Naive thymus-derived CD8-positive, alpha-beta T cell (primary cell): ENCODE data around the gene CSK. TPM values are rescaled to one million over a fixed set of nuclear protein-coding genes. Genes with fewer than 3 reads are reported as not detected.

Source experiments
- ATAC-seq, 2 donors: fragments of 150-1000 bp; cut with Tn5 transposase in 1 of 2; sonication (Bioruptor Pico), chemical (Tn5 transposase) in 1 of 2; 1 replicate in 1 of 2; 2 replicates in 1 of 2; pipeline ENCODE4 v1.10.0; 2021; ENCODE audit warnings: mild to moderate bottlenecking in 2 of 2, moderate library complexity in 2 of 2
- POLR2A ChIA-PET: fragments of 350-600 bp; sonication (Branson Sonifier 250); formaldehyde crosslinking; loops from one replicate; lab custom pipeline; 2021; ENCODE audit warnings: antibody characterized with exemption; lab: Charles Lee
- DNase-seq, 10 donors: peaks; one replicate each; pipeline versions ENCODE4 v3.0.0 to v3.0.0-alpha.2; 2020 to 2022
- H3K27ac Mint-ChIP-seq, 10 donors: one replicate each; pipeline ENCODE4 v1.8.0; 2020 to 2022; ENCODE audit warnings: mild to moderate bottlenecking in 10 of 10, mixed read lengths in 10 of 10, moderate library complexity in 4 of 10, inconsistent platforms in 1 of 10
- H3K27me3 Mint-ChIP-seq, 5 donors: one replicate each; pipeline ENCODE4 v1.8.0; 2021 to 2022; ENCODE audit warnings: mixed read lengths in 5 of 5
- H3K36me3 Mint-ChIP-seq, 3 donors: one replicate each; pipeline ENCODE4 v1.8.0; 2020 to 2022; ENCODE audit warnings: mixed read lengths in 3 of 3, mild to moderate bottlenecking in 2 of 3, inconsistent platforms in 1 of 3
- H3K4me1 Mint-ChIP-seq, 4 donors: one replicate each; pipeline ENCODE4 v1.8.0; 2021 to 2022; ENCODE audit warnings: mixed read lengths in 4 of 4
- H3K4me3 Mint-ChIP-seq, 10 donors: one replicate each; pipeline ENCODE4 v1.8.0; 2020 to 2022; ENCODE audit warnings: mild to moderate bottlenecking in 10 of 10, mixed read lengths in 10 of 10, moderate library complexity in 6 of 10, inconsistent platforms in 1 of 10
- H3K9me3 Mint-ChIP-seq, 9 donors: one replicate each; pipeline ENCODE4 v1.8.0; 2020 to 2022; ENCODE audit warnings: mixed read lengths in 9 of 9, mild to moderate bottlenecking in 3 of 9, inconsistent platforms in 1 of 9, moderate library complexity in 1 of 9
- polyA plus RNA-seq, 3 donors: library from polyadenylated mRNA; unstranded; fragments of 300-500 nt; fragmentation: Illumina TruSeq; gene quantifications; one replicate each; pipeline ENCODE4 v1.2.3, GENCODE V29; 2021
- total RNA-seq, 8 experiments: library from RNA in 2 of 8; stranded (reverse) in 2 of 8; gene quantifications; one replicate each; pipeline ENCODE4 v1.2.3 and lab custom pipeline; 2021 to 2026

CSK gene
- total and polyA plus RNA-seq, 5 experiments from 2014 or later = 70.8 to 220 (median 124) TPM

GRCh38 chr15:74833376-74834107, 51.7 kb downstream of the CSK start:
- POLR2A ChIA-PET = no interaction called here
- H3K36me3 Mint-ChIP-seq = peaks cover 0 to 12% (median 0%) of the 10 kb centered on the region in 3 donors
- peaks cover 1 to 10% (median 6%) of the 10 kb centered on the region in 5 donors for H3K27me3 Mint-ChIP-seq
- no peak overlapping the region for H3K4me3 Mint-ChIP-seq
- peaks cover 0 to 7% (median 4%) of the 10 kb centered on the region in 4 donors for H3K4me1 Mint-ChIP-seq
- H3K27ac Mint-ChIP-seq = peak overlapping the region in 1 of 10 donors; percentile 48
- no peaks in the 10 kb centered on the region for H3K9me3 Mint-ChIP-seq
- ATAC-seq (no peak), DNase-seq (no peak)

DNA sequence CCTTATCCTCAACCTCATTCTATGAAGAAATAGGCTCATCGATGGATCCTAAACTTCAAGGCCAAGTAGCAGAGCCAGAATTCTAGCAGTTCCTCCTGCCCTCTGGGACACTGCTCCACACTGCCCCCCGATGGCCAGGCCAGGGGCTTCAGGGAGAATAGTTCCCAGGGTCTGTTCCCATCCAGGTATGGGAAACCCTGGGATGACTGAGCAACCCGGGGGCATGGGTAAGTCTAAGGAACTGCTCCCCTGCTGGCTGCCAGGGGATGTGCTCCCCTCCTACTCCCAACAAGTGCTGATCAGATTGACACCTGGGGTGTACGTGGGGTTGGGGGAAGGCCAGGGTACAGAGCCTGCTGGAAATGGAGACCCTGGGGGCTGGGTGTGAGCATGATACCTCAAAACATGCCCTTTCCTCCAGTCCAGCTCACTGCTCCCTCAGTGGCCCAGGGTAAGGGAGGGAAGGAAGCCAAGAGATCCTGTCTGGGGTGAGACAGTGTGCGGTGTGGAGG, 53.5 kb downstream of the CSK start:
- peaks cover 0 to 12% (median 5%) of the 10 kb centered on the region in 4 donors for H3K4me1 Mint-ChIP-seq
- H3K27ac Mint-ChIP-seq = no peak overlapping the region
- H3K36me3 Mint-ChIP-seq = peaks cover 0 to 19% (median 0%) of the 10 kb centered on the region in 3 donors
- no peaks in the 10 kb centered on the region for H3K9me3 Mint-ChIP-seq
- peaks cover 0 to 3% (median 2%) of the 10 kb centered on the region in 5 donors for H3K27me3 Mint-ChIP-seq
- DNase-seq (peak in 6 of 10 donors; percentile 19 to 41 (median 31)), ATAC-seq (peak; percentile 39 to 56)
- no peak overlapping the region for H3K4me3 Mint-ChIP-seq
- POLR2A ChIA-PET = interaction anchor here (0.7 to 1.1 kb wide), 4 partner anchors 58 to 176 kb away, joined by 3 to 4 read pairs (median 3); no protein-coding TSS in a partner anchor

GRCh38 chr15:74836846-74837245, 55.0 kb downstream of the CSK start:
- Mint-ChIP-seq H3K4me3 (no peak overlapping the region), H3K27me3 (no peaks in the 10 kb centered on the region), H3K9me3 (no peaks in the 10 kb centered on the region), H3K36me3 (peaks cover 0 to 24% (median 0%) of the 10 kb centered on the region in 3 donors), H3K4me1 (peaks cover 13 to 26% (median 16%) of the 10 kb centered on the region in 4 donors), H3K27ac (no peak overlapping the region)
- ATAC-seq (no peak), DNase-seq (no peak)
- POLR2A ChIA-PET = interaction anchor here (0.6 to 1.2 kb wide), 3 partner anchors 11 to 55 kb away, joined by 3 to 4 read pairs (median 4); partner anchors contain the start of gene CSK

- ATAC-seq = no peak
- Mint-ChIP-seq H3K27ac (peak overlapping the region in 3 of 10 donors; percentile 8 to 48 (median 31)), H3K9me3 (no peaks in the 10 kb centered on the region), H3K27me3 (no peaks in the 10 kb centered on the region), H3K36me3 (peaks cover 0 to 24% (median 0%) of the 10 kb centered on the region in 3 donors), H3K4me3 (peak overlapping the region in 1 of 10 donors; percentile 45), H3K4me1 (peaks cover 17 to 33% (median 22%) of the 10 kb centered on the region in 4 donors)
- POLR2A ChIA-PET = interaction anchor here (0.6 kb wide), 1 partner anchor 76 kb away, joined by 4 read pairs; no protein-coding TSS in a partner anchor
- DNase-seq = no peak
These were observed 55.7 kb downstream of the CSK start for GRCh38 chr15:74837482-74838136.

DNA sequence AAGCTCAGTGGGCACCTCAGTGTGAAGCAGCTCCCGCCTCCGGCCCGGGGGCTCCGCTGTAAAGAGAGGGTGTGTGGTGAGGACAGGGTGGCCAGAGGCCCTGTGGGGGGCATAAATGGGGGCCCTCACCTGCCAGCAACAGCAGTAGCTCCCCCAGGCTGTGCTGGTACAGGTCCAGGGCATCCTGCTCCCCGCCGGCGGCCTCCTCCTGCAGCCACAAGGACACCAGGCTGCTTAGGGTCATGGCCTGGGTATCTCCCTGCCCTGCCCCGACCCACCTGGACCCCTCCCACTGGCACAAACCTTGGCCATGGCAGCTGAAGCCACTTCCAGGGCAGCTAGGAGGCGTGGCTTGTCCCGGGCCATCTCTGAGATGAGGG, 56.2 kb downstream of the CSK start:
- Mint-ChIP-seq H3K4me3 (no peak overlapping the region), H3K4me1 (peaks cover 17 to 38% (median 23%) of the 10 kb centered on the region in 4 donors), H3K27me3 (no peaks in the 10 kb centered on the region), H3K9me3 (no peaks in the 10 kb centered on the region), H3K27ac (no peak overlapping the region), H3K36me3 (peaks cover 0 to 24% (median 0%) of the 10 kb centered on the region in 3 donors)
- POLR2A ChIA-PET = interaction anchor here (0.6 to 1.3 kb wide), 2 partner anchors 45 to 76 kb away, joined by 4 read pairs; no protein-coding TSS in a partner anchor
- ATAC-seq = no peak
- no peak for DNase-seq

GRCh38 chr15:74838746-74839525, 57.1 kb downstream of the CSK start:
- Mint-ChIP-seq H3K9me3 (no peaks in the 10 kb centered on the region), H3K27ac (peak overlapping the region in 2 of 10 donors; percentile 73 to 75), H3K27me3 (no peaks in the 10 kb centered on the region), H3K4me3 (no peak overlapping the region), H3K4me1 (peaks cover 18 to 43% (median 29%) of the 10 kb centered on the region in 4 donors), H3K36me3 (peaks cover 0 to 24% (median 0%) of the 10 kb centered on the region in 3 donors)
- POLR2A ChIA-PET = interaction anchor here (1.3 kb wide), 1 partner anchor 46 kb away, joined by 4 read pairs; no protein-coding TSS in a partner anchor
- DNase-seq = no peak
- no peak for ATAC-seq

DNA sequence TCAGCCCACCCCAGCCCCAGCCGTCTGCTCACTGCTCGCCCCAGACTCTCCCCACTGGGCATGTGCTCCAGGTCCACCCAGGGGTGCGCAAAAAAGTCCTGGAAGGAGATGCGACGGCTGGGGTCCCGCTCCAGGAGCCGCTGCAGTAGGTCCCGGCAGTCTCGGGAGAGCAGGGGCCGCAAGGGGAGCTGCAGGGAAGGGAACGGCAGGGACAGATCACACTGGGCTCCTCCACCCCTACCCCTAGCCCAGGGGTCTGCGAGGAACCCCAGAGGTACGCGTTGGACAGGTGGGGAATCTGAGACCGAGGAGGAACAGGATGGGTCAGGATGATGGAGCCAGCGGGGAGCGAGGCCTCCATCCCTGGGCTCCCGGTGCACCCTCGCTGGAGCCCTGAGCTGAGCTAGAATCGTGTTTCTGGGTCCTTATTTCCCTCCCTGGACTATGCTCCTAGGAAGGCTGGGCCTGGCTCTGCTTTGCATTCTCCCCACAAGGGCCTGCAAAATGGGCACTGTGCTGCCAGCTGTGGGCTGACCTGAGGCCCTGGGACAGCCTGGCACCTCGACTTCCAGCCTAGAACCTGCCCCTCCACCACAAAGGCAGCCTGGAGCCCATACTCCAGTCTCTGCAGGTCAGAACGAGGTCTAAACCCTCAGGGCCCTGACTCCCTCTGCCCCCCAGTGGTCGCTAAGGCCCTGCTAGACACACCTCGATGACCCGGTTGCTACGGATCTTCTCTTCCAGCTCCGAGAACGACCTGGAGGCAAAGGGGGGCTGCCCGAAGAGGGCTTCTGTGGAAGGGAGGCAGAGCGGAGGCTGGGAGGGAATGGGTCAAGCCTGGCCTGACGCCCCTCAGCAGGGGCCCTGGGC, 57.9 kb downstream of the CSK start:
- no peak for DNase-seq
- POLR2A ChIA-PET = interaction anchor here (0.6 to 1.3 kb wide), 4 partner anchors 12 to 180 kb away, joined by 3 to 4 read pairs (median 4); no protein-coding TSS in a partner anchor
- Mint-ChIP-seq H3K9me3 (no peaks in the 10 kb centered on the region), H3K27me3 (no peaks in the 10 kb centered on the region), H3K36me3 (peaks cover 0 to 24% (median 0%) of the 10 kb centered on the region in 3 donors), H3K4me3 (no peak overlapping the region), H3K4me1 (peaks cover 23 to 50% (median 37%) of the 10 kb centered on the region in 4 donors), H3K27ac (peak overlapping the region in 1 of 10 donors; percentile 53)
- ATAC-seq = no peak

- Mint-ChIP-seq H3K27me3 (no peaks in the 10 kb centered on the region), H3K36me3 (peaks cover 0 to 20% (median 0%) of the 10 kb centered on the region in 3 donors), H3K4me1 (peaks cover 28 to 56% (median 49%) of the 10 kb centered on the region in 4 donors), H3K9me3 (no peaks in the 10 kb centered on the region), H3K4me3 (peak overlapping the region; percentile 34 to 93 (median 88)), H3K27ac (peak overlapping the region in 8 of 10 donors; percentile 13 to 74 (median 63))
- ATAC-seq (no peak), DNase-seq (no peak)
- POLR2A ChIA-PET = interaction anchor here (0.6 to 7.6 kb wide), 7 partner anchors 10 to 181 kb away, joined by 3 to 68 read pairs (median 5); partner anchors contain the start of genes COX5A, FAM219B and SCAMP2
These were observed 59.2 kb downstream of the CSK start for GRCh38 chr15:74840851-74841775.

DNA sequence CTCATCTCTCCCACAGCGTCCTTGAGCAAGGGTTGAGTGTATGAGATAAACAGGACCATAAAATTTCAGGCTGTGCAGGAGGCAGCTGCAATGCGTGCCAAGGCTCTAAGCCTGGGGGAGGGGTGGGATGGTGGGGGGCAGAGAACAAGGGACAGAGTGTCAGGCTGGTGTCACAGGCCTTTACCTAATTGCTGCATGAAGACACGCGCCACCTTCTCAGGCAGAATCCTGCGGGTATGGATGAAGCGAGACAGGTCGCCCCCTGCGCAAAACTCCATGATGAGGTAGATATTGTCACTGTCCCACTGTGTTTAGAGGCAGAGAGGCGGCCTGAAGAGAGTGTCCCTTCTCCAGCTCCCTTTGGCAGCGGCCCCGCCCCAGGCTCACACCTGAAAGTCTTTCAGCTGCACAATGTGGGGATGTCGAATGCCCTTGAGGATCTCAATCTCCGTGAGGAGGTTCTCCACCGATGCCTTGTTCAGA, 60.1 kb downstream of the CSK start:
- POLR2A ChIA-PET = interaction anchor here (0.9 to 7.6 kb wide), 9 partner anchors 11 to 210 kb away, joined by 3 to 68 read pairs (median 5); partner anchors contain the start of genes COX5A, FAM219B and SCAMP2
- H3K4me1 Mint-ChIP-seq = peaks cover 30 to 56% (median 52%) of the 10 kb centered on the region in 4 donors
- H3K9me3 Mint-ChIP-seq = no peaks in the 10 kb centered on the region

More for the DNA sequence above, 60.1 kb downstream of the CSK start:
- Mint-ChIP-seq H3K4me3 (peak overlapping the region; percentile 41 to 93 (median 88)), H3K27ac (peak overlapping the region in 7 of 10 donors; percentile 61 to 98 (median 86)), H3K36me3 (peaks cover 0 to 18% (median 2%) of the 10 kb centered on the region in 3 donors), H3K27me3 (no peaks in the 10 kb centered on the region)
- DNase-seq (no peak), ATAC-seq (no peak)
